Endothelial cell of umbilical vein (primary cell): ENCODE results near the gene NMT2.

Experiments
- MYC ChIP-seq: IDR thresholded peaks from one replicate; pipeline ENCODE4 v1.6.1; 2011; ENCODE audit warnings: mild to moderate bottlenecking, low read depth, low read length
- POLR2A ChIP-seq: IDR thresholded peaks from 2 replicates; pipeline ENCODE4 v1.6.1; 2012; ENCODE audit warnings: low read depth, mild to moderate bottlenecking, control low read depth, low read length
- POLR2AphosphoS5 ChIP-seq: IDR thresholded peaks from 2 replicates; pipeline ENCODE4 v1.6.1; 2012; ENCODE audit warnings: low read depth, mild to moderate bottlenecking, control low read depth, low read length, moderate library complexity; ENCODE audit not compliant: insufficient read depth
- TF ChIP-seq, protein P1 (sequence below), 2 donors: IDR thresholded peaks; 1 replicate in 1 of 2; 2 replicates in 1 of 2; pipeline ENCODE4 v1.5.1; 2011; ENCODE audit warnings: low read length in 2 of 2, mild to moderate bottlenecking in 2 of 2, moderate library complexity in 2 of 2, control low read depth in 1 of 2, inconsistent platforms in 1 of 2, low read depth in 1 of 2; ENCODE audit not compliant: insufficient read depth in 1 of 2; ENCODE audit errors: extremely low read depth in 1 of 2

DNA sequence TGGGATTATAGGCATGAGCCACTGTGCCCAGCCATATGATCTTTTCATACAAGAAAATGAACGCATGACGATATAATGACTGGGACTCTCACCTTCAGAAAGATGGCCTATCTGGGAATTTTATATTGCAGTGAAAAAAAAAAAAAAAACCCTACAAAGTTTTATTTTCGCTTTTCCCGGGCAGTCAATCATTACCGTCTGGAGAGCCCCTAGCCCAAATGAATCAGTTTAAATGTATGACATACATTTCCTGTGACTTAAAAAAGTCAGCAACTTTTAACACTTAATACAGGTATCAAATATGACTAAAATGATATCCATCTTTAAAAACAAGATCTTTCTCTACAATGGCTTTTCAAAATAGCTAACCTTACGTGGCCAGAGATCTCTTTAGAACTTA, 48.2 kb upstream of the NMT2 start:
- no peak for TF ChIP-seq MYC
- TF ChIP-seq POLR2AphosphoS5: no peak
- TF ChIP-seq, protein P1, sequence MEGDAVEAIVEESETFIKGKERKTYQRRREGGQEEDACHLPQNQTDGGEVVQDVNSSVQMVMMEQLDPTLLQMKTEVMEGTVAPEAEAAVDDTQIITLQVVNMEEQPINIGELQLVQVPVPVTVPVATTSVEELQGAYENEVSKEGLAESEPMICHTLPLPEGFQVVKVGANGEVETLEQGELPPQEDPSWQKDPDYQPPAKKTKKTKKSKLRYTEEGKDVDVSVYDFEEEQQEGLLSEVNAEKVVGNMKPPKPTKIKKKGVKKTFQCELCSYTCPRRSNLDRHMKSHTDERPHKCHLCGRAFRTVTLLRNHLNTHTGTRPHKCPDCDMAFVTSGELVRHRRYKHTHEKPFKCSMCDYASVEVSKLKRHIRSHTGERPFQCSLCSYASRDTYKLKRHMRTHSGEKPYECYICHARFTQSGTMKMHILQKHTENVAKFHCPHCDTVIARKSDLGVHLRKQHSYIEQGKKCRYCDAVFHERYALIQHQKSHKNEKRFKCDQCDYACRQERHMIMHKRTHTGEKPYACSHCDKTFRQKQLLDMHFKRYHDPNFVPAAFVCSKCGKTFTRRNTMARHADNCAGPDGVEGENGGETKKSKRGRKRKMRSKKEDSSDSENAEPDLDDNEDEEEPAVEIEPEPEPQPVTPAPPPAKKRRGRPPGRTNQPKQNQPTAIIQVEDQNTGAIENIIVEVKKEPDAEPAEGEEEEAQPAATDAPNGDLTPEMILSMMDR (IDR thresholded peaks at IDR 0.05; ENCODE audit: extremely low read depth in 1 of 2, insufficient read depth in 1 of 2, low read depth in 1 of 2, low read length in 2 of 2): no peak
- no peak for TF ChIP-seq POLR2A
